Body of pancreas (tissue), 4 donors: ENCODE results near the gene MAP3K5. TPM values are rescaled to one million over a fixed set of nuclear protein-coding genes. Genes with fewer than 3 reads are reported as not detected.

ENCODE experiments used
- ATAC-seq: fragments of 150-250 bp; one replicate; pipeline ENCODE4 v1.9.1; 2016
- DNase-seq, 4 donors: peaks; one replicate each; pipeline ENCODE4 v3.0.0-alpha.2; 2019
- H3K27ac ChIP-seq, 4 donors: fragments of 200-600 bp; sonication (generic); 1 replicate in 3 of 4; 2 replicates in 1 of 4; pipeline versions ENCODE4 v1.5.1 to v1.6.1; 2016 to 2019; ENCODE audit warnings: mild to moderate bottlenecking in 1 of 4, mixed read lengths in 1 of 4, moderate library complexity in 1 of 4
- H3K27me3 ChIP-seq, 2 donors: fragments of 200-600 bp; sonication (generic); one replicate each; pipeline ENCODE4 v1.6.0; 2016; ENCODE audit warnings: mild to moderate bottlenecking in 1 of 2
- H3K36me3 ChIP-seq, 2 donors: fragments of 200-600 bp; sonication (generic); replicated peaks in 1 of 2; 2 replicates each; pipeline ENCODE4 v1.5.1; 2016; ENCODE audit warnings: low read depth in 2 of 2; ENCODE audit not compliant: insufficient read depth in 1 of 2
- H3K4me1 ChIP-seq: fragments of 200-600 bp; sonication (generic); one replicate; pipeline ENCODE4 v1.6.0; 2016
- H3K4me3 ChIP-seq, 2 donors: fragments of 200-600 bp; sonication (generic); 1 replicate in 1 of 2; 2 replicates in 1 of 2; pipeline ENCODE4 v1.5.1; 2016 to 2019
- H3K9me3 ChIP-seq, 3 donors: fragments of 200-600 bp; sonication (generic); 1 replicate in 2 of 3; 2 replicates in 1 of 3; pipeline ENCODE4 v1.5.1; 2016
- CTCF ChIP-seq, 7 experiments: fragments of 450-650 bp in 4 of 7; fragments of 200-600 bp in 3 of 7; sonication (generic) in 3 of 7; IDR thresholded peaks; one replicate each; pipeline ENCODE4 v1.5.1; 2016 to 2019; ENCODE audit warnings: antibody characterized with exemption in 7 of 7
- POLR2A ChIP-seq, 3 donors: fragments of 450-650 bp; IDR thresholded peaks; one replicate each; pipeline ENCODE4 v1.6.1; 2016; ENCODE audit warnings: antibody characterized with exemption in 3 of 3, mild to moderate bottlenecking in 2 of 3
- WGBS, 2 donors: methylation state at CpG; one replicate each; pipeline ENCODE4 v1.1.5; 2017; 5-methylcytosine and 5-hydroxymethylcytosine counted together
- intact Hi-C: fragments of 100-400 bp; cut with DNase I; formaldehyde crosslinking; loops from one replicate; pipeline ENCODE4 v1.15.1; 2023
- total RNA-seq, 2 donors: library from RNA; depleted of rRNA; stranded (reverse); fragments of >200 nt; gene quantifications; one replicate each; pipeline ENCODE4 v1.1.0, GENCODE V29; 2016

Gene MAP3K5
- total RNA-seq, 2 donors from 2014 or later = 33.7 to 36.9 TPM

GRCh38 chr6:136641873-136642465 is 150.3 kb downstream of the MAP3K5 start:
- Histone ChIP-seq H3K4me3 (no peak overlapping the region), H3K9me3 (no peaks in the 10 kb centered on the region), H3K4me1 (peaks cover 28% of the 10 kb centered on the region), H3K27ac (no peak overlapping the region), H3K36me3 (peaks cover 0 to 1% of the 10 kb centered on the region in 2 donors), H3K27me3 (no peaks in the 10 kb centered on the region)
- intact Hi-C loops = loop anchor here (10.0 kb wide), 2 partner anchors 63 to 153 kb away; partner anchors contain the start of gene MAP3K5
- TF ChIP-seq CTCF (IDR thresholded peaks at IDR 0.05) = no peak
- TF ChIP-seq POLR2A (IDR thresholded peaks at IDR 0.05) = no peak
- ATAC-seq (no peak), DNase-seq (no peak)
- WGBS, 2 donors = 97 to 98% methylated on average over 3 of the region's 3 CpGs

DNA sequence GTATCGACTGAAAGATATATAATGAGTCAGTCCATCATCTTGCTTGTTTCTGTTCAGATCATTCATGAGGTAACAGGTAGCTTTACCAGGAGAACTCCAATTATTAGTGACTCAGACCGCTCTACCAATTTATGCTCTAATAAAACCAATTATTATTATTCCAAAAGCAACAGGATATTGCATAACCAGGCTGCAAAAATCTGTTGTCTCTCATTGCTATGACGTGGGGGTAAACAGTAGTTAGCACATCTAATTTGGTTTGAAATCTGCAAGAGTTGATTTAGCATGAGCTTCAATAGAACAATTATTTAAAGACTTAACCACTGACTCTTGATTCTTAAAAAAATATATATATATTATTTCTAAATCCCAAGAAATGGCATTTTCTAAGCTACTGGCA is 151.1 kb downstream of the MAP3K5 start:
- 85 to 88% methylated on average over 3 of the region's 3 CpGs for WGBS, 2 donors
- intact Hi-C loops = loop anchor here (10.0 kb wide), 2 partner anchors 64 to 154 kb away; partner anchors contain the start of gene MAP3K5
- no peak overlapping the region for H3K27ac ChIP-seq
- TF ChIP-seq CTCF (IDR thresholded peaks at IDR 0.05) = no peak
- no peak for TF ChIP-seq POLR2A (IDR thresholded peaks at IDR 0.05)
- no peak for DNase-seq
- no peak for ATAC-seq
- no peaks in the 10 kb centered on the region for H3K27me3 ChIP-seq
- H3K9me3 ChIP-seq = no peaks in the 10 kb centered on the region
- peaks cover 2 to 3% of the 10 kb centered on the region in 2 donors for H3K36me3 ChIP-seq
- H3K4me1 ChIP-seq = peaks cover 21% of the 10 kb centered on the region
- no peak overlapping the region for H3K4me3 ChIP-seq

GRCh38 chr6:136640132-136640915 is 152.0 kb downstream of the MAP3K5 start:
- DNase-seq (no peak), ATAC-seq (no peak)
- 91 to 92% methylated on average over 5 of the region's 5 CpGs for WGBS, 2 donors
- no peaks in the 10 kb centered on the region for H3K27me3 ChIP-seq
- intact Hi-C loops = loop anchor here (10.0 kb wide), 2 partner anchors 64 to 154 kb away; partner anchors contain the start of gene MAP3K5
- no peaks in the 10 kb centered on the region for H3K9me3 ChIP-seq
- peaks cover 3 to 4% of the 10 kb centered on the region in 2 donors for H3K36me3 ChIP-seq
- H3K4me1 ChIP-seq = peaks cover 21% of the 10 kb centered on the region
- no peak overlapping the region for H3K4me3 ChIP-seq
- TF ChIP-seq POLR2A (IDR thresholded peaks at IDR 0.05) (no peak), CTCF (IDR thresholded peaks at IDR 0.05) (no peak)
- H3K27ac ChIP-seq = no peak overlapping the region

GRCh38 chr6:136639702-136640101 is 152.6 kb downstream of the MAP3K5 start:
- ATAC-seq (no peak), DNase-seq (no peak)
- intact Hi-C loops = loop anchor here (10.0 kb wide), 2 partner anchors 65 to 155 kb away; partner anchors contain the start of gene MAP3K5
- H3K4me1 ChIP-seq = peaks cover 18% of the 10 kb centered on the region
- TF ChIP-seq POLR2A (IDR thresholded peaks at IDR 0.05) (no peak), CTCF (IDR thresholded peaks at IDR 0.05) (no peak)
- no peaks in the 10 kb centered on the region for H3K9me3 ChIP-seq
- H3K27ac ChIP-seq = no peak overlapping the region
- H3K27me3 ChIP-seq = no peaks in the 10 kb centered on the region
- peaks cover 3 to 4% of the 10 kb centered on the region in 2 donors for H3K36me3 ChIP-seq
- 69 to 76% methylated on average over 3 of the region's 3 CpGs for WGBS, 2 donors
- no peak overlapping the region for H3K4me3 ChIP-seq
